PC-9 (cell line): ENCODE measurements around the gene ASGR2.

Experiments
- CTCF ChIP-seq: fragments of 200-600 bp; sonication (generic); conservative IDR thresholded peaks from 2 replicates; pipeline ENCODE4 v1.6.1; 2017; ENCODE audit warnings: mixed run types, antibody characterized with exemption, mild to moderate bottlenecking, moderate library complexity
- EZH2 ChIP-seq: fragments of 200-600 bp; sonication (generic); IDR thresholded peaks from 2 replicates; pipeline ENCODE4 v1.8.0; 2017; ENCODE audit warnings: antibody characterized with exemption, low read depth

DNA sequence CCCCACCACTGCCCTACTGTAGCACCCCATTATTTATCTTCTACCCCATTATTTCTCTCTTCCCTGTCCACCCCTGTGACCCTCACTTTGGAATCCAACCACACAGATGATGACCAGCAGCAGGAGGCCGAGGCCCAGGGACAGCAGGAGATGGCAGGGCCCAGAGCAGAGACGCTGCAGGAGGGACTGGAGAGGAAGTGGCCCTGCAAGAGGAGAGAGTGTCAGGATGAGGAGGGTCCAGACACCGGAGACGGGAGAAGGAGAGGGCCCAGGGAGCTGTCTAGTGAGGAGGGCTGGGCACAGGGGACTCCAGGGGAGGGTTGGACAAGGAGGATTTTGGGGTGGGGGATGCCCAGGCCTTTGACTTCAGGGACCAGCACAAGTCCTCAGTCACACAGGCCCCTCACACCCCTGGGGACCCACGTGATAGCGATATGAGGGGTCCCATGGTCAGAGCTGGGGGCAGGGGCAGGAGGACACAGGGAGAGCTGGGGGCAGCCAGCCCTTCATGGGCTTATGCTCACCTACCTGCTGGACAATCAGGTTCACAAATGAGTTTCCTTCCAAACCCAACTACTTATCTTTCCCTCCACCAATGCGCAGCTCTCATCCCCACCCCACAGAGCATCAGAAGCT is 36.6 kb downstream of the ASGR2 start:
- TF ChIP-seq CTCF: no peak
- TF ChIP-seq EZH2: no peak
